ENCODE measurements around the gene C1orf210. TPM values are rescaled to one million over a fixed set of nuclear protein-coding genes. Genes with fewer than 3 reads are reported as not detected.

Gene C1orf210
- total RNA-seq, 2 experiments from 2014 or later, result not detected

GRCh38 chr1:43232074-43232473, 53.3 kb downstream of the C1orf210 start:
- Histone ChIP-seq H3K27me3 (ENCODE audit: control insufficient read depth in 1 of 2, insufficient read depth in 2 of 2, low read length in 2 of 2) (no peaks in the 10 kb centered on the region), H3K9me3 (ENCODE audit: control insufficient read depth in 1 of 2, insufficient read depth in 1 of 2, low read length in 2 of 2) (no peaks in the 10 kb centered on the region), H3K36me3 (ENCODE audit: insufficient read depth, low read length) (no peaks in the 10 kb centered on the region), H3K27ac (ENCODE audit: low read depth in 1 of 2, low read length in 2 of 2) (no peak overlapping the region), H3K4me3 (ENCODE audit: low read length) (no peak overlapping the region), H3K4me1 (ENCODE audit: insufficient read depth, low read length) (peaks cover 2% of the 10 kb centered on the region)
- Mint-ChIP-seq H3K36me3 (ENCODE audit: low read depth) (no peaks in the 10 kb centered on the region), H3K4me3 (no peak overlapping the region), H3K4me1 (ENCODE audit: low read depth) (no peaks in the 10 kb centered on the region), H3K27me3 (no peaks in the 10 kb centered on the region), H3K9me3 (no peaks in the 10 kb centered on the region), H3K27ac (no peak overlapping the region)
- TF ChIP-seq, protein P1, sequence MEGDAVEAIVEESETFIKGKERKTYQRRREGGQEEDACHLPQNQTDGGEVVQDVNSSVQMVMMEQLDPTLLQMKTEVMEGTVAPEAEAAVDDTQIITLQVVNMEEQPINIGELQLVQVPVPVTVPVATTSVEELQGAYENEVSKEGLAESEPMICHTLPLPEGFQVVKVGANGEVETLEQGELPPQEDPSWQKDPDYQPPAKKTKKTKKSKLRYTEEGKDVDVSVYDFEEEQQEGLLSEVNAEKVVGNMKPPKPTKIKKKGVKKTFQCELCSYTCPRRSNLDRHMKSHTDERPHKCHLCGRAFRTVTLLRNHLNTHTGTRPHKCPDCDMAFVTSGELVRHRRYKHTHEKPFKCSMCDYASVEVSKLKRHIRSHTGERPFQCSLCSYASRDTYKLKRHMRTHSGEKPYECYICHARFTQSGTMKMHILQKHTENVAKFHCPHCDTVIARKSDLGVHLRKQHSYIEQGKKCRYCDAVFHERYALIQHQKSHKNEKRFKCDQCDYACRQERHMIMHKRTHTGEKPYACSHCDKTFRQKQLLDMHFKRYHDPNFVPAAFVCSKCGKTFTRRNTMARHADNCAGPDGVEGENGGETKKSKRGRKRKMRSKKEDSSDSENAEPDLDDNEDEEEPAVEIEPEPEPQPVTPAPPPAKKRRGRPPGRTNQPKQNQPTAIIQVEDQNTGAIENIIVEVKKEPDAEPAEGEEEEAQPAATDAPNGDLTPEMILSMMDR (IDR thresholded peaks at IDR 0.05), result no peak
- ChIA-PET CTCF (interaction anchor here (2.6 kb wide), 1 partner anchor 182 kb away, joined by 8 read pairs; no protein-coding TSS in a partner anchor), POLR2A (no interaction called here)
- intact Hi-C loops (cut with DNase I, micrococcal nuclease), result no loop called here
- DNase-seq (no peak), ATAC-seq (ENCODE audit: poor library complexity) (no peak)

Other genes starting within 250 kb of the C1orf210 start
- 10 to 100 TPM; 14.8 to 15.1 TPM for gene EBNA1BP2, start 113.3 kb downstream of the C1orf210 start, total RNA-seq
- gene CFAP57, start 113.3 kb downstream of the C1orf210 start, total RNA-seq, result not detected
- gene TMEM125, start 15.6 kb downstream of the C1orf210 start, total RNA-seq, result not detected
- gene TIE1, start 15.4 kb upstream of the C1orf210 start, total RNA-seq, result not detected
- not detected for gene MPL, start 52.2 kb upstream of the C1orf210 start, total RNA-seq
- 1 to 10 TPM; 1.1 to 1.8 TPM for gene CDC20, start 73.4 kb upstream of the C1orf210 start, total RNA-seq
- 10 to 100 TPM; 28.7 to 31.2 TPM for gene ELOVL1, start 82.4 kb upstream of the C1orf210 start, total RNA-seq
- 10 to 100 TPM; 14.8 to 17.6 TPM for gene MED8, start 104.2 kb upstream of the C1orf210 start, total RNA-seq
- 10 to 100 TPM; 69.7 to 72.5 TPM for gene SZT2, start 104.3 kb upstream of the C1orf210 start, total RNA-seq
- gene HYI, start 168.3 kb upstream of the C1orf210 start, total RNA-seq, result 10 to 100 TPM; 26.1 to 31.6 TPM
- under 1 TPM; 0.14 TPM for gene PTPRF, start 245.3 kb upstream of the C1orf210 start, total RNA-seq

Data from CD4-positive, alpha-beta T cell (primary cell).